ENCODE measurements around the gene KHSRP.

KHSRP gene

GRCh38 chr19:6393983-6394412 is 30.6 kb downstream of the KHSRP start:
- Mint-ChIP-seq H3K4me3 (peak overlapping the region; percentile 95), H3K27ac (peak overlapping the region; percentile 93), H3K4me1 (ENCODE audit: low read depth) (peaks cover 20% of the 10 kb centered on the region), H3K36me3 (peaks cover 5% of the 10 kb centered on the region), H3K9me3 (ENCODE audit: low read depth) (no peaks in the 10 kb centered on the region), H3K27me3 (no peaks in the 10 kb centered on the region)

GRCh38 chr19:6393074-6393982 is 31.3 kb downstream of the KHSRP start, which contains the start of gene GTF2F1:
TSS of gene GTF2F1 (minus strand) at chr19:6393164. CDS start at chr19:6392995, 169 bp downstream.
- H3K27ac Mint-ChIP-seq = peak within 1 kb of the TSS; percentile 93

GRCh38 chr19:6392221-6393073 is 32.2 kb downstream of the KHSRP start:
- H3K4me3 Mint-ChIP-seq = peak overlapping the region; percentile 95
- H3K4me1 Mint-ChIP-seq (ENCODE audit: low read depth) = peaks cover 20% of the 10 kb centered on the region
- H3K36me3 Mint-ChIP-seq = peaks cover 5% of the 10 kb centered on the region
- peak overlapping the region; percentile 93 for H3K27ac Mint-ChIP-seq
- H3K9me3 Mint-ChIP-seq (ENCODE audit: low read depth) = no peaks in the 10 kb centered on the region
- no peaks in the 10 kb centered on the region for H3K27me3 Mint-ChIP-seq

More at GRCh38 chr19:6393074-6393982, 31.3 kb downstream of the KHSRP start, which contains the start of gene GTF2F1:
- Mint-ChIP-seq H3K36me3 (peaks cover 5% of the 10 kb centered on the region), H3K27me3 (no peaks in the 10 kb centered on the region), H3K4me3 (peak within 1 kb of the TSS; percentile 95), H3K4me1 (ENCODE audit: low read depth) (peaks cover 20% of the 10 kb centered on the region), H3K9me3 (ENCODE audit: low read depth) (no peaks in the 10 kb centered on the region)

GRCh38 chr19:6387372-6387771 is 37.2 kb downstream of the KHSRP start:
- Mint-ChIP-seq H3K9me3 (ENCODE audit: low read depth) (no peaks in the 10 kb centered on the region), H3K36me3 (peaks cover 10% of the 10 kb centered on the region), H3K27me3 (no peaks in the 10 kb centered on the region), H3K4me1 (ENCODE audit: low read depth) (peaks cover 12% of the 10 kb centered on the region), H3K27ac (no peak overlapping the region), H3K4me3 (no peak overlapping the region)

- H3K36me3 Mint-ChIP-seq = peaks cover 7% of the 10 kb centered on the region
- H3K4me1 Mint-ChIP-seq (ENCODE audit: low read depth) = no peaks in the 10 kb centered on the region
- no peaks in the 10 kb centered on the region for H3K9me3 Mint-ChIP-seq (ENCODE audit: low read depth)
- H3K27ac Mint-ChIP-seq = no peak overlapping the region
- H3K4me3 Mint-ChIP-seq = no peak overlapping the region
- H3K27me3 Mint-ChIP-seq = no peaks in the 10 kb centered on the region
Measured at GRCh38 chr19:6384381-6384780, 40.2 kb downstream of the KHSRP start.

- Mint-ChIP-seq H3K27me3 (no peaks in the 10 kb centered on the region), H3K27ac (no peak overlapping the region), H3K4me1 (ENCODE audit: low read depth) (no peaks in the 10 kb centered on the region), H3K9me3 (ENCODE audit: low read depth) (no peaks in the 10 kb centered on the region), H3K4me3 (no peak overlapping the region), H3K36me3 (peaks cover 7% of the 10 kb centered on the region)
Measured at GRCh38 chr19:6383188-6383587, 41.4 kb downstream of the KHSRP start.

GRCh38 chr19:6381030-6381750 is 43.4 kb downstream of the KHSRP start:
- H3K36me3 Mint-ChIP-seq = peaks cover 7% of the 10 kb centered on the region
- H3K9me3 Mint-ChIP-seq (ENCODE audit: low read depth) = no peaks in the 10 kb centered on the region
- no peak overlapping the region for H3K4me3 Mint-ChIP-seq
- no peak overlapping the region for H3K27ac Mint-ChIP-seq
- H3K4me1 Mint-ChIP-seq (ENCODE audit: low read depth) = no peaks in the 10 kb centered on the region
- no peaks in the 10 kb centered on the region for H3K27me3 Mint-ChIP-seq

GRCh38 chr19:6379744-6380143 is 44.9 kb downstream of the KHSRP start:
- Mint-ChIP-seq H3K4me3 (no peak overlapping the region), H3K9me3 (ENCODE audit: low read depth) (no peaks in the 10 kb centered on the region), H3K4me1 (ENCODE audit: low read depth) (no peaks in the 10 kb centered on the region), H3K27me3 (no peaks in the 10 kb centered on the region), H3K36me3 (peaks cover 7% of the 10 kb centered on the region), H3K27ac (no peak overlapping the region)

GRCh38 chr19:6378486-6378885 is 46.1 kb downstream of the KHSRP start:
- Mint-ChIP-seq H3K4me3 (no peak overlapping the region), H3K27ac (no peak overlapping the region), H3K4me1 (ENCODE audit: low read depth) (peaks cover 3% of the 10 kb centered on the region), H3K36me3 (peaks cover 7% of the 10 kb centered on the region), H3K9me3 (ENCODE audit: low read depth) (no peaks in the 10 kb centered on the region), H3K27me3 (no peaks in the 10 kb centered on the region)

GRCh38 chr19:6378041-6378440 is 46.6 kb downstream of the KHSRP start:
- Mint-ChIP-seq H3K36me3 (peaks cover 5% of the 10 kb centered on the region), H3K9me3 (ENCODE audit: low read depth) (no peaks in the 10 kb centered on the region), H3K4me3 (no peak overlapping the region), H3K4me1 (ENCODE audit: low read depth) (peaks cover 3% of the 10 kb centered on the region), H3K27ac (no peak overlapping the region), H3K27me3 (no peaks in the 10 kb centered on the region)

- Mint-ChIP-seq H3K27ac (no peak overlapping the region), H3K27me3 (no peaks in the 10 kb centered on the region), H3K4me1 (ENCODE audit: low read depth) (peaks cover 8% of the 10 kb centered on the region), H3K4me3 (no peak overlapping the region), H3K36me3 (peaks cover 3% of the 10 kb centered on the region), H3K9me3 (ENCODE audit: low read depth) (no peaks in the 10 kb centered on the region)
Measured at GRCh38 chr19:6376512-6377190, 48.0 kb downstream of the KHSRP start.

- Mint-ChIP-seq H3K36me3 (peaks cover 3% of the 10 kb centered on the region), H3K4me3 (no peak within 1 kb of the TSS), H3K27ac (no peak within 1 kb of the TSS), H3K4me1 (ENCODE audit: low read depth) (peaks cover 8% of the 10 kb centered on the region), H3K9me3 (ENCODE audit: low read depth) (no peaks in the 10 kb centered on the region), H3K27me3 (no peaks in the 10 kb centered on the region)
Measured at GRCh38 chr19:6375411-6376010, 49.1 kb downstream of the KHSRP start, which contains the start of gene PSPN. TSS of gene PSPN (minus strand) at chr19:6375933. CDS start at chr19:6375849, 84 bp downstream.

- peaks cover 2% of the 10 kb centered on the region for H3K36me3 Mint-ChIP-seq
Measured at GRCh38 chr19:6374711-6375410, 49.8 kb downstream of the KHSRP start.

More at GRCh38 chr19:6374711-6375410, 49.8 kb downstream of the KHSRP start:
- H3K4me3 Mint-ChIP-seq = no peak overlapping the region
- no peaks in the 10 kb centered on the region for H3K9me3 Mint-ChIP-seq (ENCODE audit: low read depth)
- no peaks in the 10 kb centered on the region for H3K27me3 Mint-ChIP-seq
- H3K27ac Mint-ChIP-seq = peak overlapping the region; percentile 46
- H3K4me1 Mint-ChIP-seq (ENCODE audit: low read depth) = peaks cover 9% of the 10 kb centered on the region

Data from activated naive CD8-positive, alpha-beta T cell (primary cell).